Measurements from ENCODE around the gene CDC20B. TPM values are rescaled to one million over a fixed set of nuclear protein-coding genes. Genes with fewer than 3 reads are reported as not detected.
A peak's percentile ranks its signal among the peaks of the same experiment; 100 is the strongest.

CDC20B gene
- total RNA-seq: 1.6 TPM

GRCh38 chr5:55172937-55173686 lies at the start of gene CDC20B:
TSS of gene CDC20B (minus strand) at chr5:55173177. CDS start at chr5:55173000, 177 bp downstream.

DNA sequence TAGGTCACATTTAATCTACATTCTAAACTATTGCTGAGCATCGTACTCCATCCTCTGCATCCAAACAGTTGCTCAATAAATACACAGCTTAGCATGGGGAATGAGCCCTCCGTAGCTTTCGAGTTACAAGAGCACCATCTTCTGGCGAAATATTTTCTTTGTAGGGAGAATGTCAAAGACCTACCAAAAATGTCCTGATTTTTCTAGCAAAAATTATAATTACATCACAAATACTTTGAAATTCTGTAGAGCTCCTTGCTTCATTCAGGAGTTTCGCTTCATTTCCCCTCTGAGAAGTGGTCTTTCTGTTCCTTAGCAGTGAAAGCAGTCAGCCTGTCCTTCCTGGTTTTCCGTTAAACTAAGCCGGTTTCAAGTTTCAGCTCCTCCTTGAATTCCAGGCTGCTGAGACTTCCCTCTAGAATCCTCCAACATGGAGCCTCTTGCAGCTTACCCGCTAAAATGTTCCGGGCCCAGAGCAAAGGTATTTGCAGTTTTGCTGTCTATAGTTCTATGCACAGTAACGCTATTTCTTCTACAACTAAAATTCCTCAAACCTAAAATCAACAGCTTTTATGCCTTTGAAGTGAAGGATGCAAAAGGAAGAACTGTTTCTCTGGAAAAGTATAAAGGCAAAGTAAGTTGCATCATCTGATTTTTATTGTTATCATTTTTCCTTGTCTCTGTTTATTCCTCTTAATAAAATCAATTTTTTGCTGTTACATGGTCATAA lies 13.0 kb downstream of the CDC20B start, which contains the start of gene GPX8:
GPX8 (plus strand) TSS at position 409 of the 730 bp plus-strand sequence; CDS start at position 431, 22 bp downstream.

DNA sequence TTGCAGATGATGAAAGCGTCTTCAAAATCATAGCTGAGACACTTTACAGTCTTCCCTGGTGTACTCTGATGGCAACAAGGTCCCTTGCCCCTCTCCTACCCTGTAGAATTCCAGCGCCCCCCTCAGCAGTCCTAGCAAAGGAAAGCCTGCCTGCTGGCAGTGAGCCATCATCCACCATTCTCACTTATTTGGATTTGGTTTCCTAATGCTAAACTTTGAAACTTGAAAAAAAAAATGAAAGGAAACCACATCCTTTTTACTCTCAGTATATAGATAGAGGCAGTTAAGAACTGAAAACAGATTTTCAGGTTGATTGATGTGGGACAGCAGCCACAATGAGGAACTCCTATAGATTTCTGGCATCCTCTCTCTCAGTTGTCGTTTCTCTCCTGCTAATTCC lies 70.6 kb downstream of the CDC20B start, which contains the start of gene GZMA:
GZMA (plus strand) TSS at position 299 of the 400 bp plus-strand sequence; CDS start at position 336, 37 bp downstream.

Small RNA genes lying within 50 kb of the gene (small RNA-seq; reads per million reads assigned to genes)
- 58.8 reads per million, percentile 96 among the genes with 10 or more reads in this experiment for gene MIR449A
- 1.2 reads per million, percentile 80 among the genes with 10 or more reads in this experiment for gene MIR449B
- gene MIR449C: 64.9 reads per million, percentile 96 among the genes with 10 or more reads in this experiment

Other genes starting within 250 kb of the CDC20B start
- gene ESM1, start 187.6 kb downstream of the CDC20B start, total RNA-seq: 2.3 TPM
- gene GZMK, start 148.9 kb downstream of the CDC20B start, total RNA-seq: not detected
- not detected for gene GZMA, start 70.5 kb downstream of the CDC20B start, total RNA-seq
- 4.2 TPM for gene GPX8, start 13.0 kb downstream of the CDC20B start, total RNA-seq
- gene MCIDAS, start 54.1 kb upstream of the CDC20B start, total RNA-seq: not detected
- gene CCNO, start 60.4 kb upstream of the CDC20B start, total RNA-seq: 0.69 TPM
- 44.5 TPM for gene DHX29, start 134.5 kb upstream of the CDC20B start, total RNA-seq
- gene MTREX, start 134.8 kb upstream of the CDC20B start, total RNA-seq: 107 TPM